Measurements from ENCODE around the gene CHIT1.

DNA sequence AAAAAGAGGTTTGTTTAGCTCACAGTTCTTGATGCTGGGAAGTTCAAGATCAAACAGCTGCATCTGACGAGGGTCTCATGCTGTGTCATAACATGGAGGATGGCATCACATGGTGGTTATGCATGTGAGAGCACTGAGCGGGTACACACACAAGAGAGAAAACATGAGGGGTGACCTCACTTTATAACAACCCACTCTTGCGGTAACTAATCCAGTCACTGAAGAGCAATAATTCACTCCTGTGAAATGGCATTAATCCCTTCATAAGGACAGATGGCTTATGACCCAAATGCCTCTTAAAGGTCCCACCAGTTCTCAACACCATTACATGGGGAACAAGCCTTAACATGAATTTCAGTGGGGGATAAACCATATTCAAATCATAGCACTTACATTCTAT, 23.2 kb upstream of the CHIT1 start:
- TF ChIP-seq, protein P1, sequence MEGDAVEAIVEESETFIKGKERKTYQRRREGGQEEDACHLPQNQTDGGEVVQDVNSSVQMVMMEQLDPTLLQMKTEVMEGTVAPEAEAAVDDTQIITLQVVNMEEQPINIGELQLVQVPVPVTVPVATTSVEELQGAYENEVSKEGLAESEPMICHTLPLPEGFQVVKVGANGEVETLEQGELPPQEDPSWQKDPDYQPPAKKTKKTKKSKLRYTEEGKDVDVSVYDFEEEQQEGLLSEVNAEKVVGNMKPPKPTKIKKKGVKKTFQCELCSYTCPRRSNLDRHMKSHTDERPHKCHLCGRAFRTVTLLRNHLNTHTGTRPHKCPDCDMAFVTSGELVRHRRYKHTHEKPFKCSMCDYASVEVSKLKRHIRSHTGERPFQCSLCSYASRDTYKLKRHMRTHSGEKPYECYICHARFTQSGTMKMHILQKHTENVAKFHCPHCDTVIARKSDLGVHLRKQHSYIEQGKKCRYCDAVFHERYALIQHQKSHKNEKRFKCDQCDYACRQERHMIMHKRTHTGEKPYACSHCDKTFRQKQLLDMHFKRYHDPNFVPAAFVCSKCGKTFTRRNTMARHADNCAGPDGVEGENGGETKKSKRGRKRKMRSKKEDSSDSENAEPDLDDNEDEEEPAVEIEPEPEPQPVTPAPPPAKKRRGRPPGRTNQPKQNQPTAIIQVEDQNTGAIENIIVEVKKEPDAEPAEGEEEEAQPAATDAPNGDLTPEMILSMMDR (conservative IDR thresholded peaks at IDR 0.05; ENCODE audit: low read length), result no peak
- no peak for TF ChIP-seq EZH2phosphoT487 (IDR thresholded peaks at IDR 0.05; ENCODE audit: borderline replicate concordance, low read depth, low read length)

Data from OCI-LY7 (cell line).